ENCODE data around the gene CALN1.

DNA sequence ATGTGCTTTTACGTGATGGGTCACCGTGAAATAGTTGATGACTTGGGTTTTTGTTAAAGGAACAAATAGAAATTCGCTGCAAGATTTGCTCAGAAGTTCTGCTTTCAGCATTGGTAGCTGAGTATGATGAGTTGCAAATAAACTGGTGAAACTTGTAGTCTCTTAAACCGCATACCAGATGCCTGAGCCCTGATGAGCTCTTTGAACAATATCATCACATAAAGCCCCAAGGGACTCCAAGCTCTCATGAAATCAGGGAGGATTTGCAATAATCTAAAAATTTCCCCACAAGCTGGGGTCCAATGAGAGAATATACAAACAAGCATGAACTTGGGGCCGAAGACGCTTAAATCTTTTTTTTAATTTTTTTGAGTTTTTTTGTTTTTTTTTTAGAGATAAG, 312.4 kb downstream of the CALN1 start:
- TF ChIP-seq, protein P1, sequence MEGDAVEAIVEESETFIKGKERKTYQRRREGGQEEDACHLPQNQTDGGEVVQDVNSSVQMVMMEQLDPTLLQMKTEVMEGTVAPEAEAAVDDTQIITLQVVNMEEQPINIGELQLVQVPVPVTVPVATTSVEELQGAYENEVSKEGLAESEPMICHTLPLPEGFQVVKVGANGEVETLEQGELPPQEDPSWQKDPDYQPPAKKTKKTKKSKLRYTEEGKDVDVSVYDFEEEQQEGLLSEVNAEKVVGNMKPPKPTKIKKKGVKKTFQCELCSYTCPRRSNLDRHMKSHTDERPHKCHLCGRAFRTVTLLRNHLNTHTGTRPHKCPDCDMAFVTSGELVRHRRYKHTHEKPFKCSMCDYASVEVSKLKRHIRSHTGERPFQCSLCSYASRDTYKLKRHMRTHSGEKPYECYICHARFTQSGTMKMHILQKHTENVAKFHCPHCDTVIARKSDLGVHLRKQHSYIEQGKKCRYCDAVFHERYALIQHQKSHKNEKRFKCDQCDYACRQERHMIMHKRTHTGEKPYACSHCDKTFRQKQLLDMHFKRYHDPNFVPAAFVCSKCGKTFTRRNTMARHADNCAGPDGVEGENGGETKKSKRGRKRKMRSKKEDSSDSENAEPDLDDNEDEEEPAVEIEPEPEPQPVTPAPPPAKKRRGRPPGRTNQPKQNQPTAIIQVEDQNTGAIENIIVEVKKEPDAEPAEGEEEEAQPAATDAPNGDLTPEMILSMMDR (IDR thresholded peaks at IDR 0.05): no peak
- TF ChIP-seq POLR2A (IDR thresholded peaks at IDR 0.05): no peak
